Pons (tissue), 1 donor: ENCODE measurements around the gene RPL37.
"Not testable (repeated sequence)": the region's sequence is repeated elsewhere in the genome, so short reads cannot be mapped to it uniquely, and the experiment has no call there.

ENCODE experiments used
- DNase-seq: peaks from one replicate; pipeline ENCODE4 v3.0.0-alpha.2; 2016; ENCODE audit warnings: low spot score

The RPL37 gene

GRCh38 chr5:40796487-40796889 is 38.5 kb downstream of the RPL37 start:
- peak; percentile 20 for DNase-seq

GRCh38 chr5:40794877-40795276 is 40.1 kb downstream of the RPL37 start:
- not testable (repeated sequence) for DNase-seq

GRCh38 chr5:40794340-40794739 is 40.7 kb downstream of the RPL37 start:
- not testable (repeated sequence) for DNase-seq

- not testable (repeated sequence) for DNase-seq
Measured at GRCh38 chr5:40792691-40793090, 42.3 kb downstream of the RPL37 start.

- DNase-seq, result no peak
Measured at GRCh38 chr5:40791715-40792139, 43.3 kb downstream of the RPL37 start.

- DNase-seq, result no peak
Measured at GRCh38 chr5:40790947-40791593, 44.0 kb downstream of the RPL37 start.

GRCh38 chr5:40788941-40789340 is 46.1 kb downstream of the RPL37 start:
- not testable (repeated sequence) for DNase-seq

- no peak for DNase-seq
Measured at GRCh38 chr5:40787986-40788385, 47.0 kb downstream of the RPL37 start.

- not testable (repeated sequence) for DNase-seq
Measured at GRCh38 chr5:40786664-40787063, 48.4 kb downstream of the RPL37 start.

GRCh38 chr5:40784916-40785315 is 50.1 kb downstream of the RPL37 start:
- DNase-seq, result no peak

- DNase-seq, result no peak
Measured at GRCh38 chr5:40784027-40784653, 50.9 kb downstream of the RPL37 start.

GRCh38 chr5:40781843-40782409 is 53.1 kb downstream of the RPL37 start:
- no peak for DNase-seq

GRCh38 chr5:40780858-40781257 is 54.2 kb downstream of the RPL37 start:
- DNase-seq, result no peak

GRCh38 chr5:40780199-40780598 is 54.8 kb downstream of the RPL37 start:
- DNase-seq, result no peak

GRCh38 chr5:40779561-40779960 is 55.5 kb downstream of the RPL37 start:
- no peak for DNase-seq

- no peak for DNase-seq
Measured at GRCh38 chr5:40778133-40778532, 56.9 kb downstream of the RPL37 start.

- no peak for DNase-seq
Measured at GRCh38 chr5:40776658-40776977, 58.4 kb downstream of the RPL37 start.

- no peak for DNase-seq
Measured at GRCh38 chr5:40775846-40776657, 59.0 kb downstream of the RPL37 start.
